GM12891 (cell line): Measurements from ENCODE around the gene MPI.

Experiments used
- POLR2A ChIP-seq: IDR thresholded peaks from 2 replicates; pipeline ENCODE4 v1.6.1; 2011; ENCODE audit warnings: low read depth, low read length, control low read depth
- POLR2AphosphoS5 ChIP-seq: IDR thresholded peaks from 2 replicates; pipeline ENCODE4 v1.6.1; 2011; ENCODE audit warnings: low read depth, low read length, control low read depth
- POU2F2 ChIP-seq: IDR thresholded peaks from 2 replicates; pipeline ENCODE4 v1.6.1; 2011; ENCODE audit warnings: low read depth, mild to moderate bottlenecking, control low read depth, low read length, moderate library complexity

GRCh38 chr15:74847432-74847831, 42.4 kb upstream of the MPI start:
- TF ChIP-seq POLR2A (no peak), POU2F2 (no peak), POLR2AphosphoS5 (no peak)
